ENCODE data around the gene ASGR1.

Gene ASGR1, protein sequence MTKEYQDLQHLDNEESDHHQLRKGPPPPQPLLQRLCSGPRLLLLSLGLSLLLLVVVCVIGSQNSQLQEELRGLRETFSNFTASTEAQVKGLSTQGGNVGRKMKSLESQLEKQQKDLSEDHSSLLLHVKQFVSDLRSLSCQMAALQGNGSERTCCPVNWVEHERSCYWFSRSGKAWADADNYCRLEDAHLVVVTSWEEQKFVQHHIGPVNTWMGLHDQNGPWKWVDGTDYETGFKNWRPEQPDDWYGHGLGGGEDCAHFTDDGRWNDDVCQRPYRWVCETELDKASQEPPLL

GRCh38 chr17:7179317-7180254 is at the start of gene ASGR1:
Gene ASGR1, minus strand, starts transcription at chr17:7179370. Its CDS starts 807 bp downstream, at chr17:7178563.
- no peak for TF ChIP-seq CTCF (IDR thresholded peaks at IDR 0.05; ENCODE audit: low read depth, low read length)
- H3K9me3 ChIP-seq (ENCODE audit: severe bottlenecking) = no peaks in the 10 kb centered on the region
- no peak within 1 kb of the TSS; the same call in 1 of the 2 replicates for H3K27ac ChIP-seq
- H3K4me3 ChIP-seq (ENCODE audit: low read depth, low read length) = peak within 1 kb of the TSS; percentile 57
- H3K36me3 ChIP-seq = peaks cover 8% of the 10 kb centered on the region
- DNase-seq = no peak
- no peaks in the 10 kb centered on the region for H3K27me3 ChIP-seq (ENCODE audit: insufficient read depth, low read depth, severe bottlenecking)

GRCh38 chr17:7228920-7229319 is 49.8 kb upstream of the ASGR1 start:
- no peak overlapping the region for H3K4me3 ChIP-seq (ENCODE audit: low read depth, low read length)
- H3K9me3 ChIP-seq (ENCODE audit: severe bottlenecking) = no peaks in the 10 kb centered on the region
- TF ChIP-seq CTCF (IDR thresholded peaks at IDR 0.05; ENCODE audit: low read depth, low read length) = no peak
- no peak overlapping the region for H3K27ac ChIP-seq
- DNase-seq = no peak
- no peaks in the 10 kb centered on the region for H3K27me3 ChIP-seq (ENCODE audit: insufficient read depth, low read depth, severe bottlenecking)
- peaks cover 81% of the 10 kb centered on the region for H3K36me3 ChIP-seq

DNA sequence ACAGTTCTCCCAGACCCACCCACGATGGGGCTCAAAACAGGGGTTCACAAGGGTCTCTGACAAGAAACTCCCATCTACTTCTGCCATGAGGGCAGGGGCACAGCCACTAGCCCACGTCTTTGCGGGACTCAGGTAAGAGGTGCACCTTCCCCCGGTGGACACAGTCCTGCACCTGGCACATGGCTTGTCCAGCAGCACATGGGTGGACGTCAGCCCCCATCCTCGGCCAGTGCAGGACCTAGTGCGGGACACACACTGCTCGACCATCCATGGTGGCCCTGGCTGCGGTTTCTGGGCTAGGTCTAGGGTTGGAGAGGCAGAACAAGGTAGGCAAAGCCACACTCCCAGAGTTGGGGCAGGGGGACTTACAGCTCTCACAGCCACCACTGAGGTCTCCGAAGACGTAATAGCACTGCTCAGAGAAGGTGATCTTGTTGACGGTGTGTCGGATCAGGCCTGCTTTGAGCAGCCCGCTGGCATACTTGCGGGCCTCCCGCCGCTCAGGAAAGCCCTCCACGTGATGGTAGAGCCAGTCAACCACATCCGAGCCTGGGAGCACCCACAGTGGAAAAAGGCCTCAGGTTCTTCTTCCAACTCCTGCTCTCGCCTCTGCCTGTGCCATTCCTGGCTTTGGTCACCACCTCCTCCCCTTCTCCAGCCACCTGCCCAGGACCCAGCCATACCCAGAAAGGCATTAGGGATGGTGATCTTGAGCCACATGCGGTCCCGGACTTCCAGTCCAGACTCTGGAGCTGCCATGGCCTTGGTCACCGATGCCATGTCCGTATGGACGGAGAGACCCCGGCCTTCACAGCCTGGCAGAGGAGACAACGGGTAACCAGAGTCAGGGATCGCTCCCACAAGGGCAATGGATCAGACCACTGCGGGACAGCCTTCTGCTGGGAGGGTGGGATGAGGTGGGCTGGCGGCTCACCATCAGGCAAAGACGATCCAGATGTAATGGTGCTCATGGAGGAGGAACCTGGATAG is 47.8 kb upstream of the ASGR1 start:
- Histone ChIP-seq H3K9me3 (ENCODE audit: severe bottlenecking) (no peaks in the 10 kb centered on the region), H3K36me3 (peaks cover 93% of the 10 kb centered on the region), H3K27ac (no peak overlapping the region), H3K27me3 (ENCODE audit: insufficient read depth, low read depth, severe bottlenecking) (no peaks in the 10 kb centered on the region), H3K4me3 (ENCODE audit: low read depth, low read length) (no peak overlapping the region)
- no peak for DNase-seq
- TF ChIP-seq CTCF (IDR thresholded peaks at IDR 0.05; ENCODE audit: low read depth, low read length) = no peak

- Histone ChIP-seq H3K9me3 (ENCODE audit: severe bottlenecking) (no peaks in the 10 kb centered on the region), H3K27ac (no peak overlapping the region), H3K4me3 (ENCODE audit: low read depth, low read length) (no peak overlapping the region), H3K36me3 (peaks cover 98% of the 10 kb centered on the region), H3K27me3 (ENCODE audit: insufficient read depth, low read depth, severe bottlenecking) (no peaks in the 10 kb centered on the region)
- TF ChIP-seq CTCF (IDR thresholded peaks at IDR 0.05; ENCODE audit: low read depth, low read length) = no peak
- DNase-seq = no peak
Observed at GRCh38 chr17:7225711-7226331, 46.7 kb upstream of the ASGR1 start.

- peak; percentile 26 for DNase-seq
Observed at GRCh38 chr17:7224661-7225111, 45.5 kb upstream of the ASGR1 start.

More at GRCh38 chr17:7224661-7225111, 45.5 kb upstream of the ASGR1 start:
- Histone ChIP-seq H3K4me3 (ENCODE audit: low read depth, low read length) (no peak overlapping the region), H3K27me3 (ENCODE audit: insufficient read depth, low read depth, severe bottlenecking) (no peaks in the 10 kb centered on the region), H3K36me3 (peaks cover 91% of the 10 kb centered on the region), H3K27ac (no peak overlapping the region), H3K9me3 (ENCODE audit: severe bottlenecking) (no peaks in the 10 kb centered on the region)
- TF ChIP-seq CTCF (IDR thresholded peaks at IDR 0.05; ENCODE audit: low read depth, low read length) = no peak

Data from WERI-Rb-1 (cell line).